GM15510 (cell line): ENCODE data around the gene GID4.

Source experiments
- POLR2A ChIP-seq: IDR thresholded peaks from 3 replicates; pipeline ENCODE4 v1.6.1; 2011; ENCODE audit warnings: borderline replicate concordance; ENCODE audit not compliant: insufficient read length; ENCODE audit errors: extremely low read depth

The GID4 gene

DNA sequence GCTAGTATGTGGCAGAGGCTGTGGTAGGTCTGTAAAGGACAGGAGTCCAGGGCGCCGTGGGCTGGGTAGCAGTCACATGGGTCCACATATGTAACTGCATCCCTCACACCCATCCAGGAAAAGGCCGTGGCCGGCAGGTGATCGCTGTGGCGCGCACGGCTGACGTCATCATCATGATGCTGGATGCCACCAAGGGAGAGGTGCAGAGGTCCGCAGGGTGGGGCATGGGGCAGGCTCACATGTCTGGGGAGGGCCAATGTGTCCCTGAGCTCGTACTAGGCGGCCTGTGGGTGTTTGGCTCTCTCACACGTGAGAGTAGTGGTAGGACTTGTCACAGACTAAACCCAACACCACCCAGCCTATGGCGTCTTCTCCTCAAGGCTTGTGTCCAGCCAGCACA, 60.3 kb downstream of the GID4 start:
- TF ChIP-seq POLR2A = no peak

DNA sequence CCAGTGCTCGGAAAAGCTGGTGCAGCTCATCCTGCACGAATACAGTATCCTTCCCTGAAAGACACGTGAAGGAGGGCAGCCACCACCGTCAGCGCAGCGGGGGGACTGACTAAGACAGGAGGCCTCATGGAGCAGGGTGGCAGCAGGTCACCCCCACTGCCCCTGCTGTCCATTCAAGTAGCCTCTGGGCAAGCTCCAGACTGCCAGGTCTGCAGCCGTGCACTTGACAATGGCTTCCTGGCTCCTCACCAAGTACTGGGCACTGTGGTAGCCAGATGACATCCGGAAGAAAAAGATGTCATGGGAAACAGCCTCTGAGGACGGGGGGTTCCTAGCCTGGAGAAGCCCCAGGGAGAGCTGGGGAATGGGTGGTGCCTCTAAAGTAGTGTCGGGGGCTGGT, 61.4 kb downstream of the GID4 start:
- TF ChIP-seq POLR2A = no peak

DNA sequence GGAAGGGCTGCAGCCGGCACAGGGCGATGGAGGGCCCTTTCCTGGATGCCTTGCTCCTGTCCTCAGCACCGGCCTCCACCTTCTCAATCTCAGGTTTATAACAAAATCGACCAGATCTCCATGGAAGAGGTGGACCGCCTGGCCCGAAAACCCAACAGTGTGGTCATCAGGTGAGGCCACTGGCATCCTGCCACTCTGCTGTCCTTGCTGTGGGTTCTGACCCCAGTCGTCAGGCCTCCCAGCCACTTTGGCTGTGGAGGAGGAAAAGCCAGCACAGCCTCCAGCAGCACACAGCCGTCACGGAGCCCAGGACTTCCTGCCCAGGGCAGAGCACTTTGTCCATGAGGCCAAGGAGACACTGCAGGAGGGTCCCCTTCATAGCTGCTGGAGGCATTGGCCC, 62.6 kb downstream of the GID4 start:
- no peak for TF ChIP-seq POLR2A

DNA sequence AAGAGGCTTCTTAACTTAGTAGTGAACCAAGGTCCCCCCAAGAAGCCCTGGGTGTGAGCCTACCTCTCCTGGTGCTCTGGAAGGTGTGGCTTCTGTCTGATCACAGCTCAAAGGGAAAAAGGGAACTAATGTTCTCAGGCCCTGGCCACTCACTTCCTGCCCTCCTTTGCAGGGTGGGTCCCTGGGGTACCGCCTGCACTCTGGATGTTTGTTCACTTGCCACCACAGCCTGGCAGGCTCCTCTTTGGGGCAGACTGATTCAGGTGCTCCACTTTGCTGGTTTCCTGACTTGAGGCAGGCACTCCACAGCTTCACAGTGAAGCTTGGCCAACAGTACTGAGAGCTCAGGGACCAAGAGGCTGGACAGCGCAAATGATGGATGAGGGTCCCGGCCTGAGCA, 63.4 kb downstream of the GID4 start:
- TF ChIP-seq POLR2A = no peak

DNA sequence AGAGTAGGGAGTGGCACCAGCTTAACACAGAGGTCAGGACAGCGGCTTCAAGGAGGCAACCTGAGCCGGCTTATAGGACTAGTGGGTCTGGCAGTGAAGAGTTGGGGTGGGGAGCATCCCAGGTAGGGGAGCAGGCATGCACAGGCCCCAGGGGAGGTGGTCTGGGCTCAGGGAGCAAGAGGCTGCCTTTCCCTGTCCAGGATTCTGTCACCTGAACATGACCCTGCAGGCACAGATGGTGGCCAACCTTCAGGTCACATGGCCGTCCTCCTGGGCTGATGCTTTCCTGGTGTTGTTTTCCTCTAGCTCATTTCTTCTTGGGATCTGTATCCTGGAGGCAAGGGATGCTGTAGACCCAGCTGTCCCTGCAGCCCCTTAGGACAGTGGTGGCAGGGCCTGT, 65.8 kb downstream of the GID4 start:
- no peak for TF ChIP-seq POLR2A

DNA sequence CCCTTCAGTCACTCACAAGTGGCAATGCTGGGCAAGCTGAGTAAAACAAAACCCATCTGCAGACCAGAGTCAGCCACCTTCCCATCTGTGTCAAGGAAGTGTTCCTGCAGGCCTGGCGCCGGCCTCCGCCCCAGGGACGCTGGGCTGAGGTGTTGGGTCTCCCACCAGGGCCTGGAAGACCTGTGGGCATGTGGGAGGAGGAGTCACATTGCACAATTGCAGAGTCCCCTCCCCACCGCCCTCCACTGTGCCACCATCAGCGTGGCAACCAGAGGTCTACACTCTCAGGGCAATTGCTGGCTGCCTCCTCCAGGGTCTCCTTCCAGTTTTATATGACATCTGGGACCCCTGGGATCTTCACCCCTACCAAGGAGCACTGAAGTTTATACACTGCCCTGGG, 66.4 kb downstream of the GID4 start:
- no peak for TF ChIP-seq POLR2A

DNA sequence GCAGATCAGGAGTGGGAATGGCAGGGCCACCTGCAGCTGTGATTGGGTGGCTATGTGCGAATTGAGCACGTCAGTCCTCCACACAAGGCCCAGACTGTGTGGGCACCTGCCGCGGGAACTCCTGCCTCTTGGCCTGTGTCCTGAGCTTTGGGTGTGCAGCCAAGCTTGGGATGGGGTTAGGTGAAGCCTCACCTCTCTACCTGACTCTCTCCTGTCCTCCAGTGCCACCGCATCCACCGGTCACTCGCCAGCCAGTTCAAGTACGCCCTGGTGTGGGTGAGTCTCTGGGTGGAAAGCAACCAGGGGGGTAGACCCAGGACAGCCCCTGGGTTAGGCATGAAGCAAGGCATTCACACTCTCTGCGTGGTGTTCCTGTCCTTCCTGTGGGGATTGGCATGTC, 67.0 kb downstream of the GID4 start:
- no peak for TF ChIP-seq POLR2A

DNA sequence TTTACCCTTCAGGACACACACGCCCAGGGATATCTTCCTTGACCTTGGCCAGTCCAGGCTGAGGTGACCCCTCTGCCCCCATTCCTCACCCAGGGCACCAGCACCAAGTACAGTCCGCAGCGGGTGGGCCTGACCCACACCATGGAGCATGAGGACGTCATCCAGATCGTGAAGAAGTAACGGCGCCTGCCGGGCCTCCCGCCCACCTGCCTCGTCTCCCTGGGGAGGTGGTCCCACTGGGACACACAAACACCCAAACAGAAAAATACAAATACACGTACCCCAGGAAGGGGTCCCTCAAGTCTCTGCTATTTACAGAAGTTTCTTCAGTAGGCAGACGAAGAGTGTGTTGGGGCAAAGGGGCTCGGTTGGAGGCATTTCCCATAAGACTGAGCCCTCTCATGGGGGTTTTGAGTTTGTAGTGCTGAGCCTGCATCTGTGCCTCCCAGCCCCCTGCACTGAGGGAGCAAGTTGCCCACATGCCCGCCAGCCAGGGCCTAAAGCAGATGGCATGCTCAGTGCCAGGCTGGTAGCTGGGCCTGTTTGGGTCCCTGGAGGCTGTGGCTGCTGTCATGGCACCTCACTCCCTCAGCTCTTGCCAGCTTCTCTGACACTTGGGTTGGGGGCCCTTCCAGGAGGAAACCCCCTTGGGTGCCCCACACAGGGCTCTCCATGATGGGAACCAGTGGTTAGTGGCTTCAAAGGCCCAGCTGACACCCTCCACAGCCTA, 68.0 kb downstream of the GID4 start:
- no peak for TF ChIP-seq POLR2A

DNA sequence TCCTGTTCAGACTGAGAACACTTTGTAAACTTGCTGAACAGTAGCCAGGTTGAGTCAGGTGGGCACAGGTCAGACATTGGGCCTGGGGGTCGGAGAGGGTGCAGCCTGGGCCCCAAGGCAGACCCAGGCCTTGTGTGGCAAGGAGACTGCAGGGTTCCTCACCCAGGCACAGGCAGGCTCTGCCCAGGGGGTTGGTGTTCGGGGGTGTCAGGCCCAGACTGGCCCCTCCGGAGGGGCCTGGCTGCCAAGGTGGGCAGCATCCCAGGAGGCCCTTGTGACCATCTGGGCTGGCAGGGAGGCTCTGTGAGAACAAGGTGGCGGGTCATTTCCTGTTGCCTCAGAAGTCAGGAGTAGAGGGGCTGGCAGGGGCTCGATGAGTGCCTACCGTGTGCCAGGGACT, 68.8 kb downstream of the GID4 start:
- no peak for TF ChIP-seq POLR2A

DNA sequence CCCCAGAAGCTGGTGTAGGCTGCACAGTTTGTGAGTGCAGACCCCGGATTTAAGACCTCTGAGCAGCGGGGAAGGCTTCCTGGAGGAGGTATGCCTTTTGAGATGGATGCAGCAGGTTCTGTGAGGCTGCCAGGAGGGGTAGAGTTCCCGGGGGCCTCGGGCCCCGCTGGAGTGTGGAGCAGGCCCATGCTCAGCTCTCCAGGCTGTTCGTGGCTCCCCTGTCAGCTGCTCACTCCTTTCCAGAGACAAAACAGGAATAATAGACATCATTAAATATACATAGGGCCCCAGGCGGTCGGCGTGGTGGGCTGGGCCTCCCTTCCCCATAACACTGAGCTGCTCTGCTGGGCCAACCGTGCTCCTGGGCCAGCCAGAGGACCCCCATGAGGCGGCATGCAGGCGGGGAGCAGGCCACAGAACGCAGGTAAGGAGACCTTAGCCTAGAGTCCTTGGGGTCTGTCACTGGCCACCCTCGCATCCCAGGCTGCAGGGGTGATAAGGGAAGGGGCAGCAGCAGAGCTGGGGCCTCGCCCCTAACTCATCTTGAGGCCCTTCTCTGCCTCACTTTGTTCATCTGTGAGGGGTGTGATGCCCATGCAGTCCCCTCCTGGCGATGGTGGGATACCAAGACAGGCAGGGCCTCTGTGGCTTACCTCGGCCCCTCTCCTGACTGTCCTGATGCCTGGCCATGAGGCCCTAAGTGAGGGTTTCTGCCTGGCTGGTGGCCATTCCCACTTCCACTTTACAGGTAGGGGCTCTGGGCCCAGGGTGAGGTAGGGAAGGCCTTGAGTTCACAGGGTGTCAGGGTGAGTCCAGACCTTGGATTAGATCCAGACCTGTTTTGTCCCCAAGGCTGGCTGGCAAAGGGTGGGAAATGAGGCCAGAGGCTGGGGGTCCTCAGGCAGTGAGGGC, 69.4 kb downstream of the GID4 start, which contains the start of gene MYO15A:
TSS of gene MYO15A (plus strand) at position 356 of the 912 bp plus-strand sequence. CDS start 10,045 bp downstream, outside the sequence.
- TF ChIP-seq POLR2A = peak; percentile 8

DNA sequence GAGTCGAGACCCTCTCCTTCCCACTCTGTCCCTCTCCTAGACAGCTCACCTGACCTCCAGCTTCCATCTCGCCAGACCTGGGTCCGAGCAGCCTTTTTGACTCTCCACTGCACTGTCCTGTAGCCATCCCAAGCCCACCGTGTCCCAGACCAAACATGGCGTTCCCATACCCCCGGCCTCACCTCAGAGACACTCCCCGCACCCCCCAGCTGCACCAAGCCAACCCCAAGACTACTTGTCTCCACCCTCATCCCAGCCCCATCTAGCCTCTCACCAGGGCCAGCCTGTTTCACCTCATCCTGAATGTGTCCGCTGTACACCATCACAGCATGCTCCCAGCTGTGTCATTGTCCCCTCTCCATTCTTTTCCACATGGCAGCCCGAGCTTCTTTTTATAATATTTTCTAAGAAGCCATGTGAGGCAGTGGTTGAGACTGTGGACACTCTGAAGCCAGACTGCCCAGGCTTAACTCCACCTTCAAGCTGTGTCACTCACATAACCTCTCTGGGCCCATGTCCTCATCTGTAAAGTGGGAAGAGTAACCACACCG, 70.8 kb downstream of the GID4 start:
- no peak for TF ChIP-seq POLR2A

DNA sequence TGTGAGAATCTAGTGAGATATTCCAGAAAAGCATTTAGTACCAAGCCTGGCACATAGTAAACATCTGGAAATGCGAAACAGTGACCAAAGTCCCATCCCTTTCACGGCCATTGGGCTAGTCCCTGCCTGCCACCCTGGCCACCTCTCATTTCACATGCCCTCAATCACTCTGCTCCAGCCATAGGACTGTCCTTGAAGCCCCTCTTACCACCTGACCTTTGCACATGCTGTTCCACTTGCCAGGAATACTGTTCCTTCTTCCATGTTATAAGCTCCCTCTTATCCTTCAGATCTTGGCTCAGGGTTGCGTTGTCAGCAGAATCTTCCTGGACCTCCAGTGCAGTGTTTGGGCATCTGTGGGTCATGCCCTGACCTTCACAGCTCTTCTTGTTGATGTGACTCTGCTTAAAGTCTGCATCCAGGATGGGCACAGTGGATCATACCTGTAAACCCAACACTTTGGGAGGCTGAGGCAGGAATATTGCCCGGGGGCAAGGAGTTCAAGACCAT, 71.5 kb downstream of the GID4 start:
- TF ChIP-seq POLR2A = no peak

DNA sequence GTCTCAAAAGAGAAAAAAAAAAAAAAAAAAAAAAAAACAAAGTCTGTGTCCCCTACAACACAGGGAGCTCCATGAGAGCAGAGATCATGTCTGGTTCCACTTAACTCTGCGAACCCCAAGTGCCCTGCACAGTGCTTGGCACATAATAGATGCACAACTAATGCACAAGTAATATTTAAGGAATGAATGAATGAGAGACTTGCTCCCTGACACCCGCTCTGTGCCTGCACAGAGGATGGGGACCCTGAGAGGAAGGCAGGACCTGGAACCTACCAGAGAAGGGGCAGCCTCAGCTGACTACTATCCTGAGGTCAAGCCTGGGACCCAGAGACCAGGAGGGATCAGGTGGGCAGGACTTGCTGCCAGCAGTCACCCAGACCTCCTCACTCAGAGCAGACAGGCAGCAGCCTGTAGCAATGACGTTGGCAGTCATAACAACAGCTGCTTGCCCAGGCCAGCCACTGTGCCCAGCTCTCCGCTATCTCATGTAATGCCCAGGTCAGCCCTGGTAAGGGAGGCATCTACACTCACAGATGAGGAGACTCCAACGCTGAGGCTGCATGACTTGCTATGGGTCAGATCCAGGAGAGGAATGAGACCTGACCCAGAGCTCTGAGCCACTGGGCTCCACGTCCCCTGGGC, 72.2 kb downstream of the GID4 start:
- no peak for TF ChIP-seq POLR2A

DNA sequence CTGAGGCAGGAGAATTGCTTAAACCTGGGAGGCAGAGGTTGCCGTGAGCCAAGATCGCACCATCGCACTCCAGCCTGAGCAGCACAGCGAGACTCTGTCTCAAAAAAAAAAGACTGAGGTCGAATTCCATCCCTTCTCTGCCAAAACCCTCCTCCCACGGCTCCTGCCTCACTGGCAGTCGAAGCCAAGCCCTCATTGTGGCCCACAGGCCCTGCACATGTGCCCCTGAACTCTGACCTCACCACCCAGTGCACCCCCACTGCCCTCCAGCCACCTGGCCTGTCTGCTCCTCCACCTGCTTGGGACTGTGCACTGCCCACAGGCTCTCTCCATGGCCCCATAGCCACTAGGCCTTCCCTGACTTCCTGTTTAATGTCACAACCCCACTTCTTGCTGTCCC, 76.3 kb downstream of the GID4 start:
- TF ChIP-seq POLR2A = no peak

DNA sequence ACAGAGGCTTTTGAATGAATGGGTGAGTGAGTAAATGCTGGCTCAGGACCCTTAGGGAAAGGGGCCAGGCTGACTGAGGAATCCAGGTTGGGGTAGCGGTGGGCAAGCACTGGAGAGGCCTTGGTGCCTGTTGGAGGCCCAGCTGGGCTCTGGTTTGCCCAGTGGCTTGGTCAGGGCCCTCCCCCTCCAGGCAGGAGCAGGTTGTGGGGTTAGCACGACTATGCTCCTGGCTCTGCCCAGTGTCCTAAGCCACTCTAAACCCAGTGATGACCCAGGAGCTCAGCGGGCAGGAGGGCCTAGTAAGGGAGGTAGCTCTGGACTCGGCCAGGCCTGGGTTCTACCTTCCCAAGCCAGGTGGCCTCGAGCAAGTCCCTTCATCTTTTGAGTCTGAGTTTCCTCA, 76.9 kb downstream of the GID4 start:
- TF ChIP-seq POLR2A = no peak

DNA sequence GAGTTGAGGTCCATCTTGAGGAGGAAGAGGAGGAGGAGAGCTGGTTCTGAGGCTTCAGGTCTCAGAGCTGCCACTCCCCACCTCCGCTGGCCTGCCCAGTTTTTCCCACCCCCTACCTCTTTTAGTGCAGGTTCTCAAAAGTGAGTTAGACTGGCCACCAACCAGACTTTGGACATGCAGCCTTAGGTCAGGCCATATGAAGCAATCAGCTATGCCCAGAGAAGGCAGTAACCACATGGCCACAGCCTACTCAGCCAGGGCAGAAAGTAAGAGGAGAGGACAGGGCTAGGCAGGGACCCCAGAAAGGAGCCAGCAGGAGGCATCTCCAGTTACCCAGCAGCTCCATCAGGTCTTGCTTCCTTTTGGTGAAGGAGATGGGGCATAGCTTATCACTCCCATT, 78.3 kb downstream of the GID4 start:
- TF ChIP-seq POLR2A = no peak
